ENCODE results near the gene OLIG1.

DNA sequence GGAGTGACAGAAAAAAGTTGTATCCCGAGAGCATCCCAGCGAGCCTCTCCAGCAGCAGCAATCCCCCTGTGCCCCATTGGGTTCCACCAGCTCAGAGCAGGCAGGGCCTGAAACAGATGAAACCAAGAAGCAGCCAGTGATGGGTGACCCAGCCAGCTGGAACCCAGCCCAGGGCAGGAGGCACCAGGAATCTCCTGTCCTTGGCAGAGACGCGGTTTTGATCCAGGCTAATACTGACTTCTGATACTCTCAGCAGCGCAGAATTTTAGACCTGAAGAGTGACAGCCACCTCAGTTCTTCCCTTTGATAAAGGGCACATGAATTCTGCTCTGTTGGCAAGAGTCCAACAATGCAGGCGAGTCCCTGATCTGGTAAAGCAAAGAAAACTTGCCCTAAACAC is 11.4 kb upstream of the OLIG1 start:
- TF ChIP-seq, protein P1, sequence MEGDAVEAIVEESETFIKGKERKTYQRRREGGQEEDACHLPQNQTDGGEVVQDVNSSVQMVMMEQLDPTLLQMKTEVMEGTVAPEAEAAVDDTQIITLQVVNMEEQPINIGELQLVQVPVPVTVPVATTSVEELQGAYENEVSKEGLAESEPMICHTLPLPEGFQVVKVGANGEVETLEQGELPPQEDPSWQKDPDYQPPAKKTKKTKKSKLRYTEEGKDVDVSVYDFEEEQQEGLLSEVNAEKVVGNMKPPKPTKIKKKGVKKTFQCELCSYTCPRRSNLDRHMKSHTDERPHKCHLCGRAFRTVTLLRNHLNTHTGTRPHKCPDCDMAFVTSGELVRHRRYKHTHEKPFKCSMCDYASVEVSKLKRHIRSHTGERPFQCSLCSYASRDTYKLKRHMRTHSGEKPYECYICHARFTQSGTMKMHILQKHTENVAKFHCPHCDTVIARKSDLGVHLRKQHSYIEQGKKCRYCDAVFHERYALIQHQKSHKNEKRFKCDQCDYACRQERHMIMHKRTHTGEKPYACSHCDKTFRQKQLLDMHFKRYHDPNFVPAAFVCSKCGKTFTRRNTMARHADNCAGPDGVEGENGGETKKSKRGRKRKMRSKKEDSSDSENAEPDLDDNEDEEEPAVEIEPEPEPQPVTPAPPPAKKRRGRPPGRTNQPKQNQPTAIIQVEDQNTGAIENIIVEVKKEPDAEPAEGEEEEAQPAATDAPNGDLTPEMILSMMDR (IDR thresholded peaks at IDR 0.05) = no peak
- no peak for TF ChIP-seq POLR2A (IDR thresholded peaks at IDR 0.05)

Data from testis (tissue), 2 donors.